ENCODE measurements around the gene LRMDA.

- TF ChIP-seq CTCF (IDR thresholded peaks at IDR 0.05), result no peak
- TF ChIP-seq POLR2A (IDR thresholded peaks at IDR 0.05), result no peak
- TF ChIP-seq POLR2AphosphoS5 (IDR thresholded peaks at IDR 0.05), result no peak
These were observed 839.0 kb downstream of the LRMDA start for GRCh38 chr10:76270464-76270863.
